Tongue (tissue), 3 donors: ENCODE results near the gene CAAP1. TPM values are rescaled to one million over a fixed set of nuclear protein-coding genes. Genes with fewer than 3 reads are reported as not detected.
"Not testable (repeated sequence)": the region's sequence is repeated elsewhere in the genome, so short reads cannot be mapped to it uniquely, and the experiment has no call there.

Experiments used
- DNase-seq: peaks from one replicate; pipeline ENCODE4 v3.0.0-alpha.2; 2015
- small RNA-seq: library from RNA; depleted of rRNA; stranded (forward); fragments of <200 nt; gene quantifications from one replicate; pipeline ENCODE3, GENCODE V24; 2014; ENCODE audit warnings: low replicate concordance
- total RNA-seq: library from RNA; depleted of rRNA; stranded (reverse); fragments of >200 nt; gene quantifications from one replicate; pipeline ENCODE4 v1.2.3, GENCODE V29; 2014

Gene CAAP1
- total RNA-seq, 1 donor from 2014 or later, result 22.5 TPM

DNA sequence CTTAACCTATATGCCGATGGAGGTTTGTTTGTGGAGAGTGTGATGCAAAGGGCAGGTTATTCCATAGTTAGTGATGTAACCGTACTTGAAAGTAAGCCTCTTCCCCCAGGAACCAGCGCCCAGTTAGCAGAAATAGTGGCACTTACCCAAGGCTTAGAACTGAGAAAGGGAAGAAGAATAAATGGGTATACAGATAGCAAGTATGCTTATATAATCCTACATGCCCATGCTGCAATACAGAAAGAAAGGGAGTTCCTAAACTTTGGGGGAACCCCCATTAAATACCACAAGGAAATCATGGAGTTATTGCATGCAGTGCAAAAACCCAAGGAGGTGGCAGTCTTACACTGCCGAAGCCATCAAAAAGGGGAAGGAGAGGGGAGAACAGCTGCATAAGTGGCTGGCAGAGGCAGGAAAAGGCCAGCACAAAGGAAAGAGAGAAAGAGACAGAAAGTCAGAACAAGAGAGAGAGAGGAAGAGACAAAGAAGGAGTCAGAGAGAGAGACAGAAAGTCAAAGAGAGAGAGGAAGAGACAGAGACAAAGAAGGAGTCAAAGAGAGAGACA, 64.1 kb downstream of the CAAP1 start:
- DNase-seq, result not testable (repeated sequence)

DNA sequence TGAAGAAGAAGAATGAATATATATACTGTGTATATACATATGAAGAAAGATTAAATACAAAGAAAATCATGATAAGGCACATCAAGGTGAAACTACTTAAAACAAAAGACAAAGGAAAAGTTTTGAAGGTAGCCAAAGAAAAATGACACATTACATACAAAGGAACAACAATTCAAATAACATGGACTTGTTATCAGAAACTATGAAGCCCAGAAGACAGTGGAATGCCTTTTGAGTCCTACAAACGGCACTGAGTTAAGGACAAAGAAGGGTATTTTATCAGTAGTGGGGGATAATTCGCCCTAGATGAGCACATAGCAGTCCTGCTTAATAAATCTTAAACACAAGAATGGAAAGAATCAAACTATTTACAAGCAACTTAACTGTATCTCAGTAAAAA, 77.8 kb downstream of the CAAP1 start:
- no peak for DNase-seq

GRCh38 chr9:26813247-26813646, 79.4 kb downstream of the CAAP1 start:
- no peak for DNase-seq

DNA sequence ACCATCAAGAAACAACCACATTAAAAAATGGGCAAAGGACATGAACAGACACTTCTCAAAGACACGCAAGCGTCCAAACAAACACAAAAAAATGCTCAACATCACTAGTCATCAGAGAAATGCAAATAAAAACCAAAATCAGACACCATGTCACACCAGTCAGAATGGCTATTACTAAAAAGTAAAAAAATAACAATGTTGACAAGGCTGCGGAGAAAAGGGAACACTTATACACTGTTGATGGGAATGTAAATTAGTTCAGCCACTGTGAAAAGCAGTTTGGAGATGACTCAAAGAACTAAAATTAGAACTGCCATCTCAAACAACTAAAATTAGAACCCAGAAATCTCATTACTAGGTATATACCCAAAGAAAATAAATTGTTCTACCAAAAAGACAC, 80.4 kb downstream of the CAAP1 start:
- no peak for DNase-seq

DNA sequence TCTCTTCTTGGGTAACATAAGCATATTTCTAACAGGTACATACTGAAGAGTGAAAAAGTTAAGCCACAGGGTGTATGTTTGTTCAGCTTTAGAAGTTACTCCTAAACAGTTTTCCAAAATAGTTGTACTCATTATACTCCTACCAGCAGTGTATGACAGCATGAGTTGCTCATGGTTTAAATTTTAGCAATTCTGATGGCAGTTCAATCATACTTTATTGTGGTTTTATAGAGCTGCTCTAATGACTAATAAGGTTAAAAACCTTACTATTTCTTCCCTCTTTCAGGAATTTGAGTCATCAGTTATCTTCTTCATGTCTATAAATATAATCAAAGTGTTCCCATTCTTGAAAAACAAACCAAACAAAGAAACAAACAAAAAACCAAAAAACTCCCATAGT, 81.5 kb downstream of the CAAP1 start:
- no peak for DNase-seq

DNA sequence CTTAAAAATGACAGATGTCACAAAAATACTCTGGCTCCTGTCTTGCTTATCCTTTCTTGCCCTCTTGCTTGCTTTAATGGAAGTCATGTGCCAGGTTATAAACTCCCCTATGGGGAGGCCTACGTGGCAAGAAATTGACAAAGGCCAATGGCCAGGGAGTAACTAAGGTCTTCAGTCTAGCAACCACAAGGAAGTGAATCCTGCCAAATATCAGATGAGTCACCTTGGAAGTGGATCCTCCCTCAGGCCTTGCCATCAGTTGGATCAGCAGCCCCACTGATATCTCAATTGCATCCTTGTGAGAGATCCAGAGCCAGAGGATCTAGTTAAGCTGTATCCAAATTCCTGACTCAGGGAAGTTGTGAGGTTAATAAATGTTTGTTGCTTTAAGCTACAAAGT, 82.8 kb downstream of the CAAP1 start:
- DNase-seq, result no peak

GRCh38 chr9:26807161-26807560, 85.4 kb downstream of the CAAP1 start:
- no peak for DNase-seq

GRCh38 chr9:26802921-26803320, 89.7 kb downstream of the CAAP1 start:
- DNase-seq, result no peak

GRCh38 chr9:26801772-26802171, 90.8 kb downstream of the CAAP1 start:
- DNase-seq, result no peak

- DNase-seq, result no peak
Observed at GRCh38 chr9:26800322-26800721, 92.3 kb downstream of the CAAP1 start.

DNA sequence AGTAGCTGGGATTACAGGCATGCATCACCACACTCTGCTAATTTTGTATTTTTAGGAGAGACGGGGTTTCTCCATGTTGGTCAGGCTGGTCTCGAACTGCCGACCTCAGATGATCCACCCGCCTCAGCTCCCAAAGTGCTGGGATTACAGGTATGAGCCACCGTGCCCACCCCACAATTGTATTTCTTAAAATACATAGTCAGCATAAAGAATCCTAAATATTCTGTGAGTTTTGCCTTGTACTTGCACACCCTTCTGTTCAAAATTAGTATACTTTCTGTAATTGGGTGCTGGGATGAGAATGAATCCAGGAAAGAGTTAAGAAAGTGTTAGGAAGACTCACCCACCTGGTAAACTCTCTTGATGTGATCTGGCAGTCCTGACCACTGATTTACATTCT, 101.3 kb downstream of the CAAP1 start:
- DNase-seq, result no peak

Small RNA genes lying within 50 kb of the gene (small RNA-seq; reads per million reads assigned to genes)
- gene RF00322 (not detected), gene RN7SL100P (not detected)

Other genes with a start within 250 kb of the CAAP1 start
- gene PLAA, start 54.4 kb upstream of the CAAP1 start, total RNA-seq, result 39.9 TPM
- 22.0 TPM for gene IFT74, start 63.6 kb upstream of the CAAP1 start, total RNA-seq
- gene LRRC19, start 112.9 kb upstream of the CAAP1 start, total RNA-seq, result not detected
- gene TEK, start 216.4 kb upstream of the CAAP1 start, total RNA-seq, result 28.7 TPM